ENCODE results near the gene B4GALT6.

DNA sequence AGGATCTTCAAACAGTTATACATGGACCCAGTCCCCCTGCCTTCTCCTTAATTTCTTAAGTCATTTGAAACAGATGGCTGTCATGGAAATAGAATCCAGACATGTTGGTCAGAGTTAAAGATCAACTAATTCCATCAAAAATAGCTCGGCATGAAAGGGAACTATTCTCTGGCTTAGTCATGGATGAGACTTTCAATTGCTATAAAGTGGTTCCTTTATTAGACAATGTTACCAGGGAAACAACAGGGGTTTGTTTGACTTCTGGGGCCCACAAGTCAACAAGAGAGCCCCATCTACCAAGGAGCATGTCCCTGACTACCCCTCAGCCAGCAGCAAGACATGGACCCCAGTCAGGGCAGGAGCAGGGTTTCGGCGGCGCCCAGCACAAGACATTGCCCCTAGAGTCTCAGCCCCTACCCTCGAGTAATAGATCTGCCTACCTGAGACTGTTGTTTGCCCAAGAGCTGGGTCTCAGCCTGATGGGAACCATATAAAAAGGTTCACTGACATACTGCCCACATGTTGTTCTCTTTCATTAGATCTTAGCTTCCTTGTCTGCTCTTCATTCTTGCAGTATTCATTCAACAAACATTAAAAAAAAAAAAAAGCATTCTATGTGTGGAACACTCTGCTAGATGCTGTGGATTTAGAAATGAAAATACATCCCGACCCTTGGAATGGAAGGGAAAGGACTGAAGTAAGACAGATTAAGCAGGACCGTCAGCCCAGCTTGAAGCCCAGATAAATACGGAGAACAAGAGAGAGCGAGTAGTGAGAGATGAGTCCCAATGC, 88.1 kb downstream of the B4GALT6 start:
- TF ChIP-seq, protein P1, sequence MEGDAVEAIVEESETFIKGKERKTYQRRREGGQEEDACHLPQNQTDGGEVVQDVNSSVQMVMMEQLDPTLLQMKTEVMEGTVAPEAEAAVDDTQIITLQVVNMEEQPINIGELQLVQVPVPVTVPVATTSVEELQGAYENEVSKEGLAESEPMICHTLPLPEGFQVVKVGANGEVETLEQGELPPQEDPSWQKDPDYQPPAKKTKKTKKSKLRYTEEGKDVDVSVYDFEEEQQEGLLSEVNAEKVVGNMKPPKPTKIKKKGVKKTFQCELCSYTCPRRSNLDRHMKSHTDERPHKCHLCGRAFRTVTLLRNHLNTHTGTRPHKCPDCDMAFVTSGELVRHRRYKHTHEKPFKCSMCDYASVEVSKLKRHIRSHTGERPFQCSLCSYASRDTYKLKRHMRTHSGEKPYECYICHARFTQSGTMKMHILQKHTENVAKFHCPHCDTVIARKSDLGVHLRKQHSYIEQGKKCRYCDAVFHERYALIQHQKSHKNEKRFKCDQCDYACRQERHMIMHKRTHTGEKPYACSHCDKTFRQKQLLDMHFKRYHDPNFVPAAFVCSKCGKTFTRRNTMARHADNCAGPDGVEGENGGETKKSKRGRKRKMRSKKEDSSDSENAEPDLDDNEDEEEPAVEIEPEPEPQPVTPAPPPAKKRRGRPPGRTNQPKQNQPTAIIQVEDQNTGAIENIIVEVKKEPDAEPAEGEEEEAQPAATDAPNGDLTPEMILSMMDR (IDR thresholded peaks at IDR 0.05 in 2 of 3, conservative IDR thresholded peaks at IDR 0.05 in 1 of 3; ENCODE audit: borderline replicate concordance in 1 of 3, insufficient read depth in 1 of 3, low read depth in 2 of 3, low read length in 2 of 3), result no peak
- TF ChIP-seq RAD21 (IDR thresholded peaks at IDR 0.05; ENCODE audit: low read depth), result no peak
- no peak for TF ChIP-seq CEBPB (IDR thresholded peaks at IDR 0.05; ENCODE audit: low read depth)
- no peak for TF ChIP-seq SRF (IDR thresholded peaks at IDR 0.05; ENCODE audit: low read depth)
- no peak for TF ChIP-seq SIN3A (IDR thresholded peaks at IDR 0.05; ENCODE audit: low read depth)
- TF ChIP-seq POLR2A (IDR thresholded peaks at IDR 0.05; ENCODE audit: borderline replicate concordance, extremely low read depth, insufficient read depth, insufficient read length), result no peak
- no peak for TF ChIP-seq POLR2AphosphoS5 (IDR thresholded peaks at IDR 0.05; ENCODE audit: low read depth, low read length)
- no peak for TF ChIP-seq EZH2 (IDR thresholded peaks at IDR 0.05)
- TF ChIP-seq, protein P2, sequence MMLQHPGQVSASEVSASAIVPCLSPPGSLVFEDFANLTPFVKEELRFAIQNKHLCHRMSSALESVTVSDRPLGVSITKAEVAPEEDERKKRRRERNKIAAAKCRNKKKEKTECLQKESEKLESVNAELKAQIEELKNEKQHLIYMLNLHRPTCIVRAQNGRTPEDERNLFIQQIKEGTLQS (IDR thresholded peaks at IDR 0.05), result no peak
- no peak for TF ChIP-seq CBX3 (IDR thresholded peaks at IDR 0.05; ENCODE audit: low read depth)
- TF ChIP-seq ZNF274 (IDR thresholded peaks at IDR 0.05; ENCODE audit: low read depth, low read length), result no peak
- TF ChIP-seq, protein P3, sequence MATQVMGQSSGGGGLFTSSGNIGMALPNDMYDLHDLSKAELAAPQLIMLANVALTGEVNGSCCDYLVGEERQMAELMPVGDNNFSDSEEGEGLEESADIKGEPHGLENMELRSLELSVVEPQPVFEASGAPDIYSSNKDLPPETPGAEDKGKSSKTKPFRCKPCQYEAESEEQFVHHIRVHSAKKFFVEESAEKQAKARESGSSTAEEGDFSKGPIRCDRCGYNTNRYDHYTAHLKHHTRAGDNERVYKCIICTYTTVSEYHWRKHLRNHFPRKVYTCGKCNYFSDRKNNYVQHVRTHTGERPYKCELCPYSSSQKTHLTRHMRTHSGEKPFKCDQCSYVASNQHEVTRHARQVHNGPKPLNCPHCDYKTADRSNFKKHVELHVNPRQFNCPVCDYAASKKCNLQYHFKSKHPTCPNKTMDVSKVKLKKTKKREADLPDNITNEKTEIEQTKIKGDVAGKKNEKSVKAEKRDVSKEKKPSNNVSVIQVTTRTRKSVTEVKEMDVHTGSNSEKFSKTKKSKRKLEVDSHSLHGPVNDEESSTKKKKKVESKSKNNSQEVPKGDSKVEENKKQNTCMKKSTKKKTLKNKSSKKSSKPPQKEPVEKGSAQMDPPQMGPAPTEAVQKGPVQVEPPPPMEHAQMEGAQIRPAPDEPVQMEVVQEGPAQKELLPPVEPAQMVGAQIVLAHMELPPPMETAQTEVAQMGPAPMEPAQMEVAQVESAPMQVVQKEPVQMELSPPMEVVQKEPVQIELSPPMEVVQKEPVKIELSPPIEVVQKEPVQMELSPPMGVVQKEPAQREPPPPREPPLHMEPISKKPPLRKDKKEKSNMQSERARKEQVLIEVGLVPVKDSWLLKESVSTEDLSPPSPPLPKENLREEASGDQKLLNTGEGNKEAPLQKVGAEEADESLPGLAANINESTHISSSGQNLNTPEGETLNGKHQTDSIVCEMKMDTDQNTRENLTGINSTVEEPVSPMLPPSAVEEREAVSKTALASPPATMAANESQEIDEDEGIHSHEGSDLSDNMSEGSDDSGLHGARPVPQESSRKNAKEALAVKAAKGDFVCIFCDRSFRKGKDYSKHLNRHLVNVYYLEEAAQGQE (IDR thresholded peaks at IDR 0.05; ENCODE audit: low read depth), result no peak
- TF ChIP-seq YY1 (IDR thresholded peaks at IDR 0.05; ENCODE audit: extremely low read depth, insufficient replicate concordance, low read depth, low read length), result no peak
